Ishikawa (cell line): ENCODE measurements around the gene VWF.
A peak's percentile ranks its signal among the peaks of the same experiment; 100 is the strongest.

Source experiments
- CEBPB ChIP-seq: IDR thresholded peaks from 2 replicates; pipeline ENCODE4 v1.6.1; 2012
- CREB1 ChIP-seq: IDR thresholded peaks from 2 replicates; pipeline ENCODE4 v1.6.1; 2012; ENCODE audit warnings: low read depth
- EGR1 ChIP-seq: IDR thresholded peaks from 2 replicates; pipeline ENCODE4 v1.6.1; 2012
- EP300 ChIP-seq: IDR thresholded peaks from 2 replicates; pipeline ENCODE4 v1.6.1; 2012; ENCODE audit warnings: borderline replicate concordance
- FOXM1 ChIP-seq: IDR thresholded peaks from 2 replicates; pipeline ENCODE4 v1.6.1; 2012; ENCODE audit warnings: low read depth, borderline replicate concordance
- MAX ChIP-seq: IDR thresholded peaks from 2 replicates; pipeline ENCODE4 v1.6.1; 2012
- NFIC ChIP-seq: IDR thresholded peaks from 2 replicates; pipeline ENCODE4 v1.6.1; 2012
- RAD21 ChIP-seq: IDR thresholded peaks from 2 replicates; pipeline ENCODE4 v1.6.1; 2012; ENCODE audit warnings: low read depth
- REST ChIP-seq: IDR thresholded peaks from 2 replicates; pipeline ENCODE4 v1.6.1; 2012; ENCODE audit warnings: low read depth, mild to moderate bottlenecking
- TAF1 ChIP-seq: IDR thresholded peaks from 2 replicates; pipeline ENCODE4 v1.6.1; 2012; ENCODE audit warnings: low read depth, mild to moderate bottlenecking
- TCF12 ChIP-seq: IDR thresholded peaks from 2 replicates; pipeline ENCODE4 v1.6.1; 2012; ENCODE audit warnings: low read depth
- TEAD4 ChIP-seq: IDR thresholded peaks from 2 replicates; pipeline ENCODE4 v1.6.1; 2012
- USF1 ChIP-seq: IDR thresholded peaks from 2 replicates; pipeline ENCODE4 v1.6.1; 2012
- YY1 ChIP-seq: IDR thresholded peaks from 2 replicates; pipeline ENCODE4 v1.6.1; 2012; ENCODE audit warnings: low read depth
- ZBTB7A ChIP-seq: IDR thresholded peaks from 2 replicates; pipeline ENCODE4 v1.6.1; 2012; ENCODE audit warnings: low read depth

VWF gene

GRCh38 chr12:6018265-6018664 lies 106.2 kb downstream of the VWF start:
- TF ChIP-seq USF1 (no peak), ZBTB7A (no peak), MAX (no peak), TEAD4 (no peak), EP300 (no peak), RAD21 (no peak), FOXM1 (no peak)

- TF ChIP-seq TAF1 (no peak), USF1 (peak; percentile 52; the same call in 1 of the 2 replicates)
These were observed 107.7 kb downstream of the VWF start for GRCh38 chr12:6016756-6017155.

GRCh38 chr12:6010631-6011350 lies 113.7 kb downstream of the VWF start:
- TF ChIP-seq CEBPB: peak; percentile 25; the same call in 1 of the 2 replicates

- no peak for TF ChIP-seq RAD21
- TF ChIP-seq EP300: no peak
- no peak for TF ChIP-seq EGR1
These were observed 127.2 kb downstream of the VWF start for GRCh38 chr12:5997260-5997659.

- TF ChIP-seq EP300: no peak
- no peak for TF ChIP-seq YY1
- no peak for TF ChIP-seq TCF12
- no peak for TF ChIP-seq FOXM1
- TF ChIP-seq CEBPB: no peak
- TF ChIP-seq TEAD4: no peak
- TF ChIP-seq NFIC: no peak
- no peak for TF ChIP-seq CREB1
- no peak for TF ChIP-seq TAF1
- no peak for TF ChIP-seq ZBTB7A
- TF ChIP-seq EGR1: no peak
- TF ChIP-seq RAD21: no peak
- TF ChIP-seq REST: no peak
- no peak for TF ChIP-seq MAX
- no peak for TF ChIP-seq USF1
These were observed 128.0 kb downstream of the VWF start for GRCh38 chr12:5996459-5996858.

- no peak for TF ChIP-seq YY1
- TF ChIP-seq ZBTB7A: no peak
- no peak for TF ChIP-seq MAX
- no peak for TF ChIP-seq RAD21
- TF ChIP-seq TAF1: no peak
- TF ChIP-seq EP300: no peak
- TF ChIP-seq CREB1: no peak
- TF ChIP-seq FOXM1: no peak
- TF ChIP-seq EGR1: no peak
- no peak for TF ChIP-seq NFIC
- no peak for TF ChIP-seq CEBPB
- TF ChIP-seq USF1: no peak
- TF ChIP-seq TEAD4: no peak
- TF ChIP-seq TCF12: no peak
- TF ChIP-seq REST: no peak
These were observed 134.8 kb downstream of the VWF start for GRCh38 chr12:5989621-5990020.
